Measurements from ENCODE around the gene ETFA.
"Not testable (repeated sequence)": the region's sequence is repeated elsewhere in the genome, so short reads cannot be mapped to it uniquely, and the experiment has no call there.

ETFA gene

GRCh38 chr15:76321602-76322001, 10.3 kb upstream of the ETFA start:
- no peak for DNase-seq (ENCODE audit: low read depth)
- TF ChIP-seq CTCF (conservative IDR thresholded peaks at IDR 0.05; ENCODE audit: low read length): no peak
- no peak overlapping the region for H3K4me3 ChIP-seq (ENCODE audit: low read length)

- DNase-seq (ENCODE audit: low read depth): no peak
- H3K4me3 ChIP-seq (ENCODE audit: low read length): no peak overlapping the region
- TF ChIP-seq CTCF (conservative IDR thresholded peaks at IDR 0.05; ENCODE audit: low read length): no peak
These were observed 9.9 kb upstream of the ETFA start for GRCh38 chr15:76321171-76321570.

- TF ChIP-seq CTCF (conservative IDR thresholded peaks at IDR 0.05; ENCODE audit: low read length): no peak
- no peak overlapping the region for H3K4me3 ChIP-seq (ENCODE audit: low read length)
- DNase-seq (ENCODE audit: low read depth): no peak
These were observed 8.7 kb upstream of the ETFA start for GRCh38 chr15:76320012-76320411.

- H3K4me3 ChIP-seq (ENCODE audit: low read length): no peak overlapping the region
- no peak for TF ChIP-seq CTCF (conservative IDR thresholded peaks at IDR 0.05; ENCODE audit: low read length)
- DNase-seq (ENCODE audit: low read depth): no peak
These were observed 2.5 kb upstream of the ETFA start for GRCh38 chr15:76313731-76314130.

GRCh38 chr15:76313175-76313567, 1.9 kb upstream of the ETFA start:
- not testable (repeated sequence) for DNase-seq (ENCODE audit: low read depth); H3K4me3 ChIP-seq (ENCODE audit: low read length)

- TF ChIP-seq CTCF (conservative IDR thresholded peaks at IDR 0.05; ENCODE audit: low read length): no peak
- peak; percentile 56 for DNase-seq (ENCODE audit: low read depth)
- no peak overlapping the region for H3K4me3 ChIP-seq (ENCODE audit: low read length)
These were observed 1.4 kb upstream of the ETFA start for GRCh38 chr15:76312540-76313174.

- peak; percentile 38 for DNase-seq (ENCODE audit: low read depth)
These were observed 682 bp downstream of the ETFA start for GRCh38 chr15:76310475-76311099.

More at GRCh38 chr15:76310475-76311099, 682 bp downstream of the ETFA start:
- H3K4me3 ChIP-seq (ENCODE audit: low read length): peak overlapping the region; percentile 91
- TF ChIP-seq CTCF (conservative IDR thresholded peaks at IDR 0.05; ENCODE audit: low read length): no peak
